HG03175 (cell line): ENCODE data around the gene UNC5A.
"Not testable (repeated sequence)": the region's sequence is repeated elsewhere in the genome, so short reads cannot be mapped to it uniquely, and the experiment has no call there.

ENCODE experiments used
- ATAC-seq: cut with Tn5 transposase; IDR thresholded peaks from one replicate; pipeline ENCODE4 v1.9.1; 2021; ENCODE audit warnings: mild to moderate bottlenecking, moderate library complexity; ENCODE audit not compliant: unreplicated experiment

Gene UNC5A

GRCh38 chr5:176861276-176861675 is 50.9 kb downstream of the UNC5A start:
- ATAC-seq: no peak

GRCh38 chr5:176862330-176862995 is 52.1 kb downstream of the UNC5A start:
- no peak for ATAC-seq

GRCh38 chr5:176863041-176863764 is 52.8 kb downstream of the UNC5A start:
- ATAC-seq: no peak

GRCh38 chr5:176863765-176864098 is 53.4 kb downstream of the UNC5A start:
- no peak for ATAC-seq

GRCh38 chr5:176864755-176865154 is 54.4 kb downstream of the UNC5A start:
- no peak for ATAC-seq

- ATAC-seq: no peak
Observed at GRCh38 chr5:176865964-176866363, 55.6 kb downstream of the UNC5A start.

DNA sequence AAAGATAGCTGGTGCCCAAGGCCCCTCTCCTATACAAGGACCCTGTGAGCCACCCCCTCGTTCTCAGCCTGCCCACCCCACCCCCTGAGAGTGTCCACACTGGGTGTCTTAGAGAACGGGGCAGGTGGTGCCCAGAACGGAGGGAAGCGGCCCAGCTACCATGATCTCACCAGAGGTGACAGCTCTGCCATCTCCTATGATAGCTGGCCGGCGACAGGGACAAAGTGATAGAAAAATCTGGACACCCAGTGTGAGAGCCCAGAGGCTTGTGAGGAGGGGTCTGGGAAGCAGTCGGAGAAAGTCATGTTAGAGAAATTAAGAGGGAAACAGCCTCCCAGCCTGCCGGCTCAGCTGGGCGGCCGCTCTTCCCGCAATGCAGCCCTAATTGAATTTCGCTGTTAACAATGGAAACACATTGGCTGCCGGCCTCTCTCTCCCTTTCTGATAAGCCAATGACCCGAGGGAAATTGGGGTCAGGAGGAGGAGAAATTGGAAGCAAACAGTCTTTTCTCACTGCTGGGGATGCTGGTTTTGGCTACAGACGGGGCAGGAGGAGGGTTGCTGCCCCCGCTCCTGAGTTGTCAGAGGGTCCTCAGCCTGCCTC is 56.5 kb downstream of the UNC5A start:
- no peak for ATAC-seq

GRCh38 chr5:176868126-176868525 is 57.8 kb downstream of the UNC5A start:
- ATAC-seq: no peak

GRCh38 chr5:176868731-176869130 is 58.4 kb downstream of the UNC5A start:
- ATAC-seq: no peak

- no peak for ATAC-seq
Observed at GRCh38 chr5:176869501-176870109, 59.2 kb downstream of the UNC5A start.

- no peak for ATAC-seq
Observed at GRCh38 chr5:176870110-176870591, 59.8 kb downstream of the UNC5A start.

GRCh38 chr5:176870644-176871043 is 60.3 kb downstream of the UNC5A start:
- not testable (repeated sequence) for ATAC-seq

DNA sequence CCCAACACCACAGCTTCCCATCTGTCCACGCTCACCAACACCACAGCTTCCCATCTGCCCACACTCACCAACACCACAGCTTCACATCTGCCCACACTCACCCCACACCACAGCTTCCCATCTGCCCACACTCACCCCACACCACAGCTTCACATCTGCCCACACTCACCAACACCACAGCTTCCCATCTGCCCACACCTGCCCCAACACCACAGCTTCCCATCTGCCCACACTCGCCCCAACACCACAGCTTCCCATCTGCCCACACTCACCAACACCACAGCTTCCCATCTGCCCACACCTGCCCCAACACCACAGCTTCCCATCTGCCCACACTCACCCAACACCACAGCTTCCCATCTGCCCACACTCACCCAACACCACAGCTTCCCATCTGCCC is 62.2 kb downstream of the UNC5A start:
- ATAC-seq: not testable (repeated sequence)

GRCh38 chr5:176873011-176873410 is 62.7 kb downstream of the UNC5A start:
- ATAC-seq: not testable (repeated sequence)

DNA sequence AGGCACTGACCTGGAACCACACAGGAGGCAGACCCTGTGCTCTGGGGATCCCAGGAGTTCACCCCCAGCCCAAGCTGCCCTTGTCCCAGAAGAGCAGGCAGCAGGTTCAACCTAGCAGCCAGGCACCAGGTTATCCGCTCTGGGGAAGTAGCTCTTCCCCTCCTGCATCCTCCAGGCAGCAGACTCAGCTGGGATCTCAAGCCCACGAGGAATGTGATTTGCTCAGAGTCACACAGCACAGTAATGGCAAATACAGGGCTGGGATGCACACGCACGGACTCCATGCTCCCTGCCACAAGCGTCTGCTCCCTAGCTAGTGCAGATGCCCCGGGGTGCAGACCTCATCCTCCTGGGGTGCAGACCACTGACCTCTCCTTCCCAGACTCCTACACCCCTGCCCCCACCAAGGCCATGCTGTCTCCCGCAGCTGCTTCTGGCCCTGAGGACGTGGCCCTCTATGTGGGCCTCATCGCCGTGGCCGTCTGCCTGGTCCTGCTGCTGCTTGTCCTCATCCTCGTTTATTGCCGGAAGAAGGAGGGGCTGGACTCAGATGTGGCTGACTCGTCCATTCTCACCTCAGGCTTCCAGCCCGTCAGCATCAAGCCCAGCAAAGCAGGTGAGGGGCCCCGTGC is 63.3 kb downstream of the UNC5A start:
- no peak for ATAC-seq

GRCh38 chr5:176874198-176874780 is 63.9 kb downstream of the UNC5A start:
- no peak for ATAC-seq

DNA sequence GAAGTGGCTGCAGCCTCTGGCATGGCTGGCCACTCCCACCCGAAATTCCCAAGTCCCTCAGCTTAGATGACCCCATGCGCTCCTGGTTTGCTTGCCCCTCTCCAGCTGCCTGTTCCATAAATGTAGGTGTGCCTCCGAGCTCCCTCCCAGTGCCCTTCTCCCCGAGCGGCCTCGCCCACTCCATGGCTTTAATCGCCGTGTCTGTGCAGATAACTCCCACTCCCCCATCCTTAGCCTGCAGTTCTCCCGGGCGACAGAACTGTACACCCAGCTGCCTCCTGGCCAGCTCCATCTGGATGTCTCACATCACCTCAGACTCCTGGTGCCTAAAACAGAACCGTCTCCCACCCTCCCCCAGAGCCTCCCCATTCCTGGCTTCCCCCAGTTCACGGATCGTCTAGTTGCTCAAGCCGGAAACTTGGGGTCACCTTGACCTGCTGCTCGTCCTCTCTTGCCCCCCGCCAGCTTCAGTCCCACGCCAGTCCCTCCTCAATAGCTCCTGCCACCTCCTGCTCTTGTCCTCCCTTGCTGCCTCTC is 64.7 kb downstream of the UNC5A start:
- ATAC-seq: no peak

DNA sequence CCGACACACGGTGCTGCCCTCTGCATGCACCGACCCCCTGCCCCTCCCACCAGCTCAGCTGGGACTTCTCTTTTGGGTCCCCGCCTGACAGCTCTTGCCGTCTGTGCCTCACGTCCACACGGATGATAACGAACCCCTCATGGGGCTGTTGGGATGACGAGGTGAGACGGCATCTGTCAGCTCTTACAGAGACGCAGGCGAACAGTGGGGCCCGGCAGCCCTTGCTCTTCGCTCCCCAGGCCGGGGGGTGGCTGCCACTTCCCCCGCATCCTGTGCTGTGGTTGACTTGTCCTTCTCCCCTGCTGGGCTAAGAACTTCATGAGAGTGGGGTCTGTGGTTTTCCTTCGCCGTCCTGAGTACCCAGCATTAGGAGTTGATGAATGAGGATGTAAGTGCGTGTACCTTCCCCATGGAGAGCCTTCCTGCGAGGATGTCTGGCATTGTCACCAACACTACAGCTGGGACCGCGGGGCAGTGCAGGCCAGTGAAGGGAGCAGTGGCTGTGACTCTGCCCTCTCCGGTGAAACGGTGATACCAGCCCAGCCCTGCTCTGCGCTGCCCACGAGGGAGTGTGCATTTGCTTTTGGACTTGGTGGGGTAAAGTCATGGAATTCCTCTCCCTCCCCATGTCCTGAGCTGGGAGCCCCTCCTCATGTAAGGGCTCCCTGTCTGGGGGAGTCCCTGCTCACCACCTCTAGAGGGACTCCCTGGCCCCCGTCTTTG is 65.6 kb downstream of the UNC5A start:
- no peak for ATAC-seq

DNA sequence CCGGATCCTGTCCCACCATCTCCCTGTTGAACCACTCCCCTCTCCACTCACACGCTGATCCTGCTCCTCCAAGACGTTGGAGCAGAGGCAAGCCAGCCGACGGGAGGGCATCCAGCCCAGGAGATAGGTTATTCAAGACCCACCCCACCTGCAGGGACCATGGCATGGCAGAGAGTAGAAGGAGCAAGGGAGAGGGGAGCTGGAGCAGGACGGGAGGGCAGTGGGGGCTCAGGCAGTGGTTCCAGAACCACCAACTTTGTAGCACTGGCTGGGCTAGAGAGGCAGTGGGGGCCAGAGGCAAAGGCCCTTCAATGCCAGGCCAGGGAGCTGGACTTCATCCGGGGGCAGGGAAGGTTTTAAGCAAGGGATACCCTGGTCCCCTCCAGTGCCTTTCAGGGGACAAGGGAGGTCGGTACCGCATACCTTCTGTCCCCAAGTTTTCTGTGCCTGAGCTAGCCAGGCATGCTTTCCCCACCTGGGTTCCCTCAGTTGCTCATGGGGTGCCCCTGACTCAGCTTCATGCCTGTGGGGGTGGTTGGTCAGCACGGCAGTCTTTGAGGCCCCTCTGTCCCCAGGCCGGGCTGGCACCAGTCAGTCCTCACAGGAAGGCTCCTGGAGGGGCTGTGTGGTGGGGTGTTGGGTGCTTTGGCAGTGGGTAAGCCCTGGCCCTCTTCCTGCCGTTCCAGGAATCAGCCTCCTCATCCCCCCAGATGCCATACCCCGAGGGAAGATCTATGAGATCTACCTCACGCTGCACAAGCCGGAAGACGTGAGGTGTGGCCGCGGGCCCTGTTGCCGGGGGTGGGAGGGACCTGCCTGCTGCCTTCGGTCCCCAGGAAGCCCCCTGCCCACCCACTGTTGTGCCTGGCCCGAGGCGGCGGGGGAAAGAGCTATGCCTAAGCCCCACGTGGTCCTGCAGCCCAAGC is 66.4 kb downstream of the UNC5A start:
- ATAC-seq: no peak
